Measurements from ENCODE around the gene OR1I1. TPM values are rescaled to one million over a fixed set of nuclear protein-coding genes. Genes with fewer than 3 reads are reported as not detected.

OR1I1 gene
- total RNA-seq, 1 experiment from 2014 or later = not detected

- DNase-seq (ENCODE audit: low spot score) = no peak
- peaks cover 4% of the 10 kb centered on the region; the same call in 1 of the 2 replicates for H3K36me3 Mint-ChIP-seq
- no peak for TF ChIP-seq AFF4 (CRISPR knock-in tag; IDR thresholded peaks at IDR 0.05; ENCODE audit: borderline replicate concordance)
- no peak for TF ChIP-seq ATF2 (CRISPR knock-in tag; IDR thresholded peaks at IDR 0.05; ENCODE audit: borderline replicate concordance, low read depth)
- TF ChIP-seq USF2 (CRISPR knock-in tag; IDR thresholded peaks at IDR 0.05) = no peak
- no peak for TF ChIP-seq TP53 (CRISPR knock-in tag; IDR thresholded peaks at IDR 0.05)
- TF ChIP-seq GRHL2 (CRISPR knock-in tag; IDR thresholded peaks at IDR 0.05; ENCODE audit: insufficient replicate concordance, severe bottlenecking) = no peak
- no peak for TF ChIP-seq SMAD4 (CRISPR knock-in tag; IDR thresholded peaks at IDR 0.05)
- no peak for ATAC-seq
- peaks cover 30% of the 10 kb centered on the region for H3K27me3 Mint-ChIP-seq (ENCODE audit: low read depth)
- no peaks in the 10 kb centered on the region for H3K4me1 Mint-ChIP-seq
- CTCF ChIA-PET = interaction anchor here (1.0 kb wide), 1 partner anchor 50 kb away, joined by 3 read pairs; no protein-coding TSS in a partner anchor
- no peak overlapping the region for H3K27ac Mint-ChIP-seq
- H3K9me3 Mint-ChIP-seq = peaks cover 35% of the 10 kb centered on the region
- H3K4me3 Mint-ChIP-seq = no peak overlapping the region
- POLR2A ChIA-PET = no interaction called here
These were observed 60.3 kb downstream of the OR1I1 start for GRCh38 chr19:15142313-15142712.

Other genes with a start within 250 kb of the OR1I1 start
- gene OR7A5, start 247.0 kb upstream of the OR1I1 start, total RNA-seq (2021) = not detected in 3 replicates
- not detected in 3 replicates for gene OR7C1, start 247.0 kb upstream of the OR1I1 start, total RNA-seq (2021)
- gene OR7A10, start 233.3 kb upstream of the OR1I1 start, total RNA-seq (2021) = not detected in 3 replicates
- gene OR7A17, start 196.1 kb upstream of the OR1I1 start, total RNA-seq (2021) = not detected in 3 replicates
- not detected in 3 replicates for gene OR7C2, start 140.7 kb upstream of the OR1I1 start, total RNA-seq (2021)
- gene SLC1A6, start 102.3 kb upstream of the OR1I1 start, total RNA-seq (2021) = 12.0 to 16.1 TPM (median 14.1 TPM) in 3 replicates
- gene CASP14, start 32.7 kb upstream of the OR1I1 start, total RNA-seq (2021) = not detected in 3 replicates
- gene SYDE1, start 25.2 kb downstream of the OR1I1 start, total RNA-seq (2021) = 15.0 to 21.9 TPM (median 19.6 TPM) in 3 replicates
- 133 to 153 TPM (median 144 TPM) in 3 replicates for gene NOTCH3, start 118.8 kb downstream of the OR1I1 start, total RNA-seq (2021)
- gene EPHX3, start 150.2 kb downstream of the OR1I1 start, total RNA-seq (2021) = 27.1 to 31.3 TPM (median 29.9 TPM) in 3 replicates